ENCODE measurements around the gene CPNE4.

CPNE4 gene

GRCh38 chr3:131744765-131745164 lies 290.0 kb downstream of the CPNE4 start:
- Histone ChIP-seq H3K27ac (no peak overlapping the region), H2AFZ (ENCODE audit: low read depth) (no peak overlapping the region), H3K4me1 (ENCODE audit: low read depth, poor library complexity, severe bottlenecking) (no peaks in the 10 kb centered on the region), H3K4me3 (IDR thresholded peaks at IDR 0.05; ENCODE audit: insufficient read depth, low read depth, low read length) (no peak overlapping the region), H3K36me3 (ENCODE audit: insufficient read depth) (no peaks in the 10 kb centered on the region), H4K20me1 (ENCODE audit: insufficient read depth) (no peaks in the 10 kb centered on the region), H3K4me2 (no peak overlapping the region), H3K27me3 (ENCODE audit: insufficient read depth, low read depth) (no peaks in the 10 kb centered on the region), H3K79me2 (ENCODE audit: insufficient read depth, low read depth) (no peaks in the 10 kb centered on the region), H3K9ac (no peak overlapping the region)
- no peak for TF ChIP-seq CTCF (conservative IDR thresholded peaks at IDR 0.05; ENCODE audit: low read depth, low read length)

DNA sequence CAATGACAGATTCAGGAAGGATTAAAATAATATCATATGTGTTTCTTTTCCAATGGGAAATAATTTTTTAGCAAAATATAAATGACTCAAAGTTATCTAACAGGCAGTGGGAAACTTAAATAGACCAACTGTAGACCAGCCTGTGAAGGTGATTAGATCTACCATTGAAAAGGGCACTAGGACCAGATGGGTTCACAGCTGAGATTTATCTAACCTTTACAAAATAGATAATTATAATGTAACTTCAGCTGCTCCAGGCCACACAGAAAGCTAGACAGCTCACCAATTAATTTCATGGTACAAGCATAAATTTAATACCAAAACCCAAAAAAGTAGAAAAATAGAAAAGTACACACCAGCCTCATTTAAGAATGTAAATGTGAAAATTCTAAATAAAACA lies 291.7 kb downstream of the CPNE4 start:
- no peak overlapping the region for H3K4me2 ChIP-seq
- no peaks in the 10 kb centered on the region for H3K79me2 ChIP-seq (ENCODE audit: insufficient read depth, low read depth)
- no peak overlapping the region for H3K9ac ChIP-seq
- TF ChIP-seq CTCF (conservative IDR thresholded peaks at IDR 0.05; ENCODE audit: low read depth, low read length), result no peak
- no peaks in the 10 kb centered on the region for H4K20me1 ChIP-seq (ENCODE audit: insufficient read depth)
- no peaks in the 10 kb centered on the region for H3K36me3 ChIP-seq (ENCODE audit: insufficient read depth)
- no peak overlapping the region for H3K4me3 ChIP-seq (IDR thresholded peaks at IDR 0.05; ENCODE audit: insufficient read depth, low read depth, low read length)
- no peaks in the 10 kb centered on the region for H3K27me3 ChIP-seq (ENCODE audit: insufficient read depth, low read depth)
- H3K4me1 ChIP-seq (ENCODE audit: low read depth, poor library complexity, severe bottlenecking), result no peaks in the 10 kb centered on the region
- H3K27ac ChIP-seq, result no peak overlapping the region
- no peak overlapping the region for H2AFZ ChIP-seq (ENCODE audit: low read depth)

DNA sequence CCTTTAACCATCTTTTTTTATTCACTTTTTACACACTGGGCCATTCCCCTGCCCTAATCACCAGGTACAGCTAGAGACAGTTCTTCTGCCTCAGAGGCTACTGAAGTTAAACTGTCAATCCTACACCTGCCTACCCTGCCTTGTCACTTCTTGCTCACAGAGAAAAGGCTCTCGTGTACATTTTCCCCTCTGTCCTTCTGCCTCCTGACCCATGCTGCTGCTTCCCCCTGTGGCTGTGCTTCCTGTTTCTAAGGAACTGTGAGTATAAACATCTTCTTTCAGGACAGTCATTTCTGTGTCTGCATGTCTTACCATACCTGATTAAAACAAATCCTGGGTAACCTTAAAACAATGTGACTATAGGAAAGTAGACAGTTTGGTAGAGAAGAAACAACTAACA lies 295.6 kb downstream of the CPNE4 start:
- no peaks in the 10 kb centered on the region for H3K36me3 ChIP-seq (ENCODE audit: insufficient read depth)
- H4K20me1 ChIP-seq (ENCODE audit: insufficient read depth), result no peaks in the 10 kb centered on the region
- H3K27ac ChIP-seq, result no peak overlapping the region
- no peak overlapping the region for H3K4me2 ChIP-seq
- no peak overlapping the region for H3K4me3 ChIP-seq (IDR thresholded peaks at IDR 0.05; ENCODE audit: insufficient read depth, low read depth, low read length)
- peaks cover 12% of the 10 kb centered on the region for H3K4me1 ChIP-seq (ENCODE audit: low read depth, poor library complexity, severe bottlenecking)
- no peak overlapping the region for H2AFZ ChIP-seq (ENCODE audit: low read depth)
- H3K27me3 ChIP-seq (ENCODE audit: insufficient read depth, low read depth), result no peaks in the 10 kb centered on the region
- no peak overlapping the region for H3K9ac ChIP-seq
- TF ChIP-seq CTCF (conservative IDR thresholded peaks at IDR 0.05; ENCODE audit: low read depth, low read length), result no peak
- no peaks in the 10 kb centered on the region for H3K79me2 ChIP-seq (ENCODE audit: insufficient read depth, low read depth)

DNA sequence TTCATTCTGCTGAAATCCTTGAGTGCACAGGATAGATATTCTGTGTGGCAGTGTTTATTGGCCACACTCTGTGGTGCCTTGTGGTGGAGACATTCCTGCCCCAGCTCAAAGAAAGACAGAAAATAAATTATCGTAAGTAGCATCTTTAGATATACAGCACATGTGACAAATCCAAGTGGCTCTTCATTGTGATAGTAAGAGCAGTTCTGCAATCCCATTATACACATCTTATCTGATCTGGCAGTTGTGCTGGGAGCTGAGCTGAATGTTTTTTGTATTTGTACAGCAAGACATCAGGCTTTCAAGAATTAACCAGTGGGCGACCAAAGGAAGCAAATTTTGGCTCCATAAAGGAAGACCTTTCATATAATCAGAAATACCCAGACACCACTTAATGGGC lies 296.7 kb downstream of the CPNE4 start:
- Histone ChIP-seq H3K36me3 (ENCODE audit: insufficient read depth) (no peaks in the 10 kb centered on the region), H3K79me2 (ENCODE audit: insufficient read depth, low read depth) (no peaks in the 10 kb centered on the region), H3K4me3 (IDR thresholded peaks at IDR 0.05; ENCODE audit: insufficient read depth, low read depth, low read length) (no peak overlapping the region), H3K4me1 (ENCODE audit: low read depth, poor library complexity, severe bottlenecking) (peaks cover 12% of the 10 kb centered on the region), H4K20me1 (ENCODE audit: insufficient read depth) (no peaks in the 10 kb centered on the region), H3K4me2 (no peak overlapping the region), H3K9ac (no peak overlapping the region), H3K27me3 (ENCODE audit: insufficient read depth, low read depth) (no peaks in the 10 kb centered on the region), H3K27ac (no peak overlapping the region), H2AFZ (ENCODE audit: low read depth) (no peak overlapping the region)
- no peak for TF ChIP-seq CTCF (conservative IDR thresholded peaks at IDR 0.05; ENCODE audit: low read depth, low read length)

DNA sequence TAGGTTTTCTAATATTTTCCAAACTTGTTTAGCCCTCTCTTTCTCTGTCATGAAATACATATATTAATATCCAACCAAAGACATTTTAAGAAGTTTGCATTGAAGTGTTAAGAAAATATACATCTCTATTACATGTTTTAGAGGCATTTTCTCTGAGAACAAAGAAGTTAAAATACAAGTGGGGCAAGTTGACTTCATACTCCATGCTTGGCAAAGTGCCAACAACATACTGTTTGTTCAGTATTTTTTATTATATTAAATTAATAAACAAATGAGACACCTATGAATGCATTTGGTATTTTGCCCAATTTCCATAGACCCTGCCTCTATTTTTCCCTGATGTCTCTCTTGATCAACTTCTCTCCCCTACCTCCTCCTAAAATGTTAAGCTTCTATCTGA lies 299.3 kb downstream of the CPNE4 start:
- peaks cover 20% of the 10 kb centered on the region for H3K4me1 ChIP-seq (ENCODE audit: low read depth, poor library complexity, severe bottlenecking)
- no peak overlapping the region for H3K27ac ChIP-seq
- no peaks in the 10 kb centered on the region for H3K36me3 ChIP-seq (ENCODE audit: insufficient read depth)
- no peaks in the 10 kb centered on the region for H3K27me3 ChIP-seq (ENCODE audit: insufficient read depth, low read depth)
- no peak overlapping the region for H3K9ac ChIP-seq
- no peaks in the 10 kb centered on the region for H4K20me1 ChIP-seq (ENCODE audit: insufficient read depth)
- H2AFZ ChIP-seq (ENCODE audit: low read depth), result no peak overlapping the region
- no peak overlapping the region for H3K4me2 ChIP-seq
- no peak for TF ChIP-seq CTCF (conservative IDR thresholded peaks at IDR 0.05; ENCODE audit: low read depth, low read length)
- no peaks in the 10 kb centered on the region for H3K79me2 ChIP-seq (ENCODE audit: insufficient read depth, low read depth)
- H3K4me3 ChIP-seq (IDR thresholded peaks at IDR 0.05; ENCODE audit: insufficient read depth, low read depth, low read length), result no peak overlapping the region

All from KMS-11 (cell line).